H1 (cell line): Measurements from ENCODE around the gene TBC1D24. TPM values are rescaled to one million over a fixed set of nuclear protein-coding genes. Genes with fewer than 3 reads are reported as not detected.

Source experiments
- KDM4A ChIP-seq: IDR thresholded peaks from one replicate; pipeline ENCODE4 v1.7.1; 2012; ENCODE audit warnings: low read depth, mild to moderate bottlenecking, moderate library complexity, low read length, inconsistent platforms; ENCODE audit not compliant: severe bottlenecking
- NRF1 ChIP-seq: IDR thresholded peaks from 2 replicates; pipeline ENCODE4 v1.6.1; 2011; ENCODE audit warnings: mild to moderate bottlenecking, low read depth, low read length, improper control_type of control experiment
- PHF8 ChIP-seq: fragments of 200-600 bp; sonication (generic); conservative IDR thresholded peaks from 2 replicates; pipeline ENCODE4 v1.7.1; 2012; ENCODE audit warnings: low read depth, mild to moderate bottlenecking, inconsistent platforms, low read length, moderate library complexity
- SAP30 ChIP-seq: fragments of 300-600 bp; sonication (generic); IDR thresholded peaks from 2 replicates; pipeline ENCODE4 v1.7.1; 2012; ENCODE audit warnings: low read length, moderate library complexity, mild to moderate bottlenecking, inconsistent platforms; ENCODE audit not compliant: insufficient read depth, insufficient replicate concordance
- TAF7 ChIP-seq: optimal IDR thresholded peaks from 2 replicates; pipeline ENCODE3; 2011; ENCODE audit warnings: low read depth, mild to moderate bottlenecking, inconsistent platforms, low read length, moderate library complexity, borderline replicate concordance
- polyA plus RNA-seq, 7 experiments: library from polyadenylated mRNA; depleted of rRNA in 3 of 7; stranded (reverse) in 5 of 7; unstranded in 2 of 7; fragments of >200 nt in 5 of 7; fragments of 200-250 nt in 2 of 7; gene quantifications; 1 replicate in 5 of 7; 2 replicates in 1 of 7; 4 replicates in 1 of 7; pipeline versions ENCODE4 v1.2.1 to v1.2.3, GENCODE V29; 2011 to 2013; ENCODE audit warnings: missing spikeins in 2 of 7, mixed read lengths in 2 of 7
- total RNA-seq: library from RNA; stranded (reverse); fragmentation: NEBNext Ultra II Directional; extraction: Animal tissue kit (Norgen Biotek cat#: 25700); gene quantifications from 2 replicates; pipeline ENCODE4 v1.2.1, GENCODE V29; 2021

The TBC1D24 gene
- total and polyA plus RNA-seq, 2 of the 8 experiments (the other 6 are each of a cell fraction or from before 2014, with no cell fraction given), result 8.7 to 21.5 TPM

DNA sequence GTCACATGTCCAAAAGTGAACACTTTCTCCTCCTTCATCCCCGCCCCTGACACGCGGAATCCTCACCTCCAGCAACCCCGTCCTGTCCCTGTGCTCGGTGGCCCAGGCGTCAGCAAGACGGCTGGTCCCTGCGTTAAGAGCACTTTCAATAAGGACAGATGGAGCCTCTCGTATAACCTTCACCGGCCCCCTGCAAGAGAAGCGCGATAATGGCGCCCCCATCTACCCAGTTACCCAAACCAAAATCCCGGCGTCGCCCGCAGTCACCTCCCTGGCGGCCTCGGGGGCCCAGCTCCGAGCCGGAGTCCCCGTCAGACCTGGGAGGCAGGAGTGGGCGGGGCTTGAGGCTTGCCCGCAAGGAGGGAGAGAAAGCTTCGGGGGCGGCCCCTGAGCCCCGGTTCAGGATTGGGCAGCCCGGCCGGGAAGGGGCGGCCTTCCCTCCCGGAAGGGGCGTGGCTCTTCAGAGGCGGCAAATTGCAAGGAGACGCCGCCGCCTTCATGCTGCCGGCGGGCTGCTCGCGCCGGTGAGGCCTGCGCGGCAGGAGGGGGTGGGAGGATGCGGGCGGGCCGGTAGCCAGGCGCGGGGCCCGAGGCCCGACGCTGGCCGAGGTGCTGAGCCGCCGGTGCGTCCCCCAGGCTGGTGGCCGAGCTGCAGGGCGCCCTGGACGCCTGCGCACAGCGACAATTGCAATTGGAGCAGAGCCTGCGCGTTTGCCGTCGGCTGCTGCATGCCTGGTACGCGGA is 15.1 kb upstream of the TBC1D24 start, which contains the start of gene TEDC2 (continued):
- TF ChIP-seq PHF8 (peak; percentile 74), TAF7 (peak; percentile 31), KDM4A (peak; percentile 45), SAP30 (no peak), NRF1 (peak; percentile 53)
